Liver (tissue), 9 donors: Measurements from ENCODE around the gene DPP4. TPM values are rescaled to one million over a fixed set of nuclear protein-coding genes. Genes with fewer than 3 reads are reported as not detected.

Source experiments
- DNase-seq: peaks from one replicate; pipeline ENCODE4 v3.0.0-alpha.2; 2017; ENCODE audit warnings: low spot score
- H3K27ac ChIP-seq, 2 donors: one replicate each; pipeline ENCODE4 v1.7.0; 2013; ENCODE audit warnings: inconsistent platforms in 2 of 2, low read length in 2 of 2, control low read depth in 1 of 2, low read depth in 1 of 2, mild to moderate bottlenecking in 1 of 2
- H3K27me3 ChIP-seq, 4 donors: one replicate each; pipeline versions ENCODE4 v1.6.1 to v1.7.0; 2013; ENCODE audit warnings: low read length in 3 of 4, inconsistent platforms in 1 of 4, mild to moderate bottlenecking in 1 of 4, moderate library complexity in 1 of 4; ENCODE audit not compliant: control insufficient read depth in 4 of 4, insufficient read depth in 4 of 4
- H3K36me3 ChIP-seq, 4 donors: one replicate each; pipeline versions ENCODE4 v1.6.1 to v1.7.0; 2013; ENCODE audit warnings: low read length in 3 of 4, mild to moderate bottlenecking in 3 of 4, low read depth in 1 of 4, moderate library complexity in 1 of 4; ENCODE audit not compliant: control insufficient read depth in 4 of 4, insufficient read depth in 3 of 4
- H3K4me1 ChIP-seq, 4 donors: one replicate each; pipeline versions ENCODE4 v1.6.1 to v1.7.0; 2013; ENCODE audit warnings: low read length in 3 of 4, mild to moderate bottlenecking in 3 of 4, moderate library complexity in 1 of 4; ENCODE audit not compliant: control insufficient read depth in 4 of 4, insufficient read depth in 4 of 4
- H3K4me3 ChIP-seq, 3 donors: one replicate each; pipeline versions ENCODE4 v1.6.1 to v1.7.0; 2013; ENCODE audit warnings: low read length in 3 of 3, control low read depth in 1 of 3, low read depth in 1 of 3, mild to moderate bottlenecking in 1 of 3
- H3K9ac ChIP-seq, 2 donors: one replicate each; pipeline ENCODE4 v1.7.0; 2013; ENCODE audit warnings: low read length in 2 of 2, mild to moderate bottlenecking in 2 of 2, moderate library complexity in 2 of 2, control low read depth in 1 of 2, low read depth in 1 of 2
- H3K9me3 ChIP-seq, 4 donors: one replicate each; pipeline versions ENCODE4 v1.6.1 to v1.7.0; 2013; ENCODE audit warnings: low read length in 3 of 4; ENCODE audit not compliant: control insufficient read depth in 4 of 4
- ATF3 ChIP-seq: IDR thresholded peaks from 2 replicates; pipeline ENCODE4 v1.6.1; 2016; ENCODE audit warnings: antibody characterized with exemption
- CTCF ChIP-seq: fragments of 150-350 bp; IDR thresholded peaks from 2 replicates; pipeline ENCODE4 v1.5.1; 2017; ENCODE audit warnings: improper control_type of control experiment, low read depth, low read length; ENCODE audit not compliant: missing input control
- EGR1 ChIP-seq, 2 donors: IDR thresholded peaks; 2 replicates each; pipeline ENCODE4 v1.6.1; 2016 to 2018; ENCODE audit warnings: antibody characterized with exemption in 2 of 2, low read depth in 2 of 2
- FOXA1 ChIP-seq: IDR thresholded peaks from 2 replicates; pipeline ENCODE4 v1.6.1; 2016; ENCODE audit warnings: antibody characterized with exemption
- FOXA2 ChIP-seq: IDR thresholded peaks from 2 replicates; pipeline ENCODE4 v1.6.1; 2016; ENCODE audit warnings: antibody characterized with exemption
- GABPA ChIP-seq, 2 donors: IDR thresholded peaks in 1 of 2; conservative IDR thresholded peaks in 1 of 2; 2 replicates each; pipeline ENCODE4 v1.6.1; 2016; ENCODE audit warnings: antibody characterized with exemption in 2 of 2, mild to moderate bottlenecking in 1 of 2, moderate library complexity in 1 of 2
- HNF4A ChIP-seq, 2 donors: conservative IDR thresholded peaks; 2 replicates each; pipeline ENCODE4 v1.6.1; 2016; ENCODE audit warnings: antibody characterized with exemption in 2 of 2, mild to moderate bottlenecking in 2 of 2
- HNF4G ChIP-seq: IDR thresholded peaks from 2 replicates; pipeline ENCODE4 v1.6.1; 2016; ENCODE audit warnings: antibody characterized with exemption
- JUND ChIP-seq, 2 donors: IDR thresholded peaks; 2 replicates each; pipeline ENCODE4 v1.6.1; 2016; ENCODE audit warnings: antibody characterized with exemption in 2 of 2
- MAX ChIP-seq: IDR thresholded peaks from 2 replicates; pipeline ENCODE4 v1.6.1; 2016; ENCODE audit warnings: antibody characterized with exemption
- NR2F2 ChIP-seq: IDR thresholded peaks from 2 replicates; pipeline ENCODE4 v1.6.1; 2016; ENCODE audit warnings: antibody characterized with exemption
- RAD21 ChIP-seq, 2 donors: IDR thresholded peaks; 2 replicates each; pipeline ENCODE4 v1.6.1; 2016; ENCODE audit warnings: antibody characterized with exemption in 2 of 2, mild to moderate bottlenecking in 2 of 2
- REST ChIP-seq: IDR thresholded peaks from 2 replicates; pipeline ENCODE4 v1.6.1; 2016; ENCODE audit warnings: antibody characterized with exemption, mild to moderate bottlenecking
- RXRA ChIP-seq, 2 donors: IDR thresholded peaks; 2 replicates each; pipeline ENCODE4 v1.6.1; 2017 to 2018; ENCODE audit warnings: antibody characterized with exemption in 2 of 2, mild to moderate bottlenecking in 1 of 2
- SP1 ChIP-seq: IDR thresholded peaks from 2 replicates; pipeline ENCODE4 v1.6.1; 2018; ENCODE audit warnings: antibody characterized with exemption, mild to moderate bottlenecking
- TAF1 ChIP-seq: conservative IDR thresholded peaks from 2 replicates; pipeline ENCODE4 v1.6.1; 2016; ENCODE audit warnings: antibody characterized with exemption, mild to moderate bottlenecking
- YY1 ChIP-seq: IDR thresholded peaks from 2 replicates; pipeline ENCODE4 v1.6.1; 2016; ENCODE audit warnings: antibody characterized with exemption, mild to moderate bottlenecking
- ZBTB33 ChIP-seq: IDR thresholded peaks from 2 replicates; pipeline ENCODE4 v1.6.1; 2016; ENCODE audit warnings: antibody characterized with exemption
- WGBS: extraction: QIAGEN DNeasy Blood & Tissue Kit; methylation state at CpG from one replicate; pipeline ENCODE4 v1.1.7; 2013; 5-methylcytosine and 5-hydroxymethylcytosine counted together
- polyA plus RNA-seq, 2 donors: library from polyadenylated mRNA; stranded (reverse) in 1 of 2; unstranded in 1 of 2; fragments of 200-250 nt in 1 of 2; fragments of >200 nt in 1 of 2; fragmentation: Nextera tagmentation in 1 of 2; extraction: Ambion mirVana in 1 of 2; gene quantifications; one replicate each; pipeline versions ENCODE4 v1.2.1 to v1.2.3, GENCODE V29; 2013 to 2015
- total RNA-seq, 2 donors: library from RNA; depleted of rRNA; stranded (reverse); fragments of >200 nt; gene quantifications; one replicate each; pipeline ENCODE4 v1.2.3, GENCODE V29; 2014
- donor health status: healthy.
- donor health status: healthy.
- donor health status: healthy.
- donor health status: healthy.
- donor health status: healthy.

DPP4 gene
- total and polyA plus RNA-seq, 4 donors: 9.6 to 30.1 (median 13.5) TPM

- Histone ChIP-seq H3K36me3 (no peaks in the 10 kb centered on the region), H3K27ac (no peak overlapping the region)
- WGBS: 94% methylated on average over 2 of the region's 2 CpGs
Measured at GRCh38 chr2:162086904-162087303, 12.9 kb upstream of the DPP4 start.

GRCh38 chr2:162085090-162085891, 11.3 kb upstream of the DPP4 start:
- 48% methylated on average over 3 of the region's 3 CpGs for WGBS
- H3K27me3 ChIP-seq: no peaks in the 10 kb centered on the region
- H3K27ac ChIP-seq: no peak overlapping the region
- TF ChIP-seq FOXA2 (peak; percentile 10), RAD21 (IDR thresholded peaks at IDR 0.05) (no peak), REST (no peak), HNF4G (no peak), ZBTB33 (no peak), YY1 (no peak), CTCF (no peak), ATF3 (no peak), TAF1 (no peak), RXRA (IDR thresholded peaks at IDR 0.05) (peak; percentile 27 to 52), NR2F2 (no peak), MAX (no peak), JUND (IDR thresholded peaks at IDR 0.05) (peak in 1 of 2 donors; percentile 58), FOXA1 (no peak), HNF4A (conservative IDR thresholded peaks at IDR 0.05) (peak; percentile 47 to 48), SP1 (no peak), EGR1 (IDR thresholded peaks at IDR 0.05; ENCODE audit: low read depth in 2 of 2) (no peak), GABPA (IDR thresholded peaks at IDR 0.05 in 1 of 2, conservative IDR thresholded peaks at IDR 0.05 in 1 of 2) (no peak)
- H3K9ac ChIP-seq: no peak overlapping the region
- H3K9me3 ChIP-seq: no peaks in the 10 kb centered on the region
- no peak overlapping the region for H3K4me3 ChIP-seq
- no peak for DNase-seq
- peaks cover 3 to 14% (median 10%) of the 10 kb centered on the region in 4 donors for H3K4me1 ChIP-seq
- H3K36me3 ChIP-seq: no peaks in the 10 kb centered on the region

More at GRCh38 chr2:162086904-162087303, 12.9 kb upstream of the DPP4 start:
- Histone ChIP-seq H3K9ac (no peak overlapping the region), H3K9me3 (no peaks in the 10 kb centered on the region), H3K4me1 (peaks cover 3 to 14% (median 10%) of the 10 kb centered on the region in 4 donors), H3K27me3 (no peaks in the 10 kb centered on the region), H3K4me3 (no peak overlapping the region)
- no peak for TF ChIP-seq FOXA2
- no peak for DNase-seq
